Measurements from ENCODE around the gene PLK5. TPM values are rescaled to one million over a fixed set of nuclear protein-coding genes. Genes with fewer than 3 reads are reported as not detected.

Gene PLK5
- total RNA-seq, 2 experiments from 2014 or later: not detected

- POLR2A ChIA-PET: no interaction called here
- H3K9me3 Mint-ChIP-seq: no peaks in the 10 kb centered on the region
Observed at GRCh38 chr19:1488282-1488601, 35.6 kb upstream of the PLK5 start.

GRCh38 chr19:1489463-1490310, 34.2 kb upstream of the PLK5 start:
- ATAC-seq: no peak
- Mint-ChIP-seq H3K27ac (no peak overlapping the region), H3K9me3 (no peaks in the 10 kb centered on the region), H3K27me3 (peaks cover 5% of the 10 kb centered on the region), H3K4me1 (ENCODE audit: low read depth) (peaks cover 9% of the 10 kb centered on the region), H3K36me3 (ENCODE audit: low read depth) (no peaks in the 10 kb centered on the region), H3K4me3 (peak overlapping the region; percentile 61)
- ChIA-PET CTCF (no interaction called here), POLR2A (interaction anchor here (1.0 kb wide), 1 partner anchor 8 kb away, joined by 3 read pairs; no protein-coding TSS in a partner anchor)
- intact Hi-C loops (cut with micrococcal nuclease): no loop called here
- TF ChIP-seq CTCF (IDR thresholded peaks at IDR 0.05): no peak
- peak; percentile 44 for DNase-seq

More at GRCh38 chr19:1488282-1488601, 35.6 kb upstream of the PLK5 start:
- ATAC-seq: no peak
- H3K27me3 Mint-ChIP-seq: peaks cover 5% of the 10 kb centered on the region
- DNase-seq: no peak
- no peaks in the 10 kb centered on the region for H3K36me3 Mint-ChIP-seq (ENCODE audit: low read depth)
- H3K27ac Mint-ChIP-seq: no peak overlapping the region
- H3K4me1 Mint-ChIP-seq (ENCODE audit: low read depth): peaks cover 9% of the 10 kb centered on the region
- intact Hi-C loops (cut with micrococcal nuclease): no loop called here
- CTCF ChIA-PET: no interaction called here
- H3K4me3 Mint-ChIP-seq: no peak overlapping the region
- no peak for TF ChIP-seq CTCF (IDR thresholded peaks at IDR 0.05)

- peak; percentile 90 for ATAC-seq
- Mint-ChIP-seq H3K4me3 (peak within 1 kb of the TSS; percentile 86), H3K36me3 (ENCODE audit: low read depth) (no peaks in the 10 kb centered on the region), H3K9me3 (no peaks in the 10 kb centered on the region), H3K27me3 (peaks cover 5% of the 10 kb centered on the region), H3K27ac (peak within 1 kb of the TSS; percentile 81), H3K4me1 (ENCODE audit: low read depth) (peaks cover 9% of the 10 kb centered on the region)
- ChIA-PET CTCF (interaction anchor here (0.7 to 1.3 kb wide), 3 partner anchors 19 to 1345 kb away, joined by 3 read pairs; no protein-coding TSS in a partner anchor), POLR2A (interaction anchor here (0.6 to 1.0 kb wide), 3 partner anchors 9 to 119 kb away, joined by 3 read pairs; no protein-coding TSS in a partner anchor)
- TF ChIP-seq CTCF (IDR thresholded peaks at IDR 0.05): no peak
- peak; percentile 99 for DNase-seq
- intact Hi-C loops (cut with micrococcal nuclease): no loop called here
Observed at GRCh38 chr19:1490311-1491113, 33.4 kb upstream of the PLK5 start, which contains the start of gene PCSK4. PCSK4 (minus strand) TSS chr19:1490350; CDS start chr19:1490346, 4 bp downstream.

- ChIA-PET CTCF (interaction anchor here (0.7 to 1.3 kb wide), 3 partner anchors 18 to 1345 kb away, joined by 3 read pairs; no protein-coding TSS in a partner anchor), POLR2A (interaction anchor here (1.0 kb wide), 2 partner anchors 46 to 51 kb away, joined by 3 read pairs; no protein-coding TSS in a partner anchor)
- ATAC-seq (no peak), DNase-seq (no peak)
- TF ChIP-seq CTCF (IDR thresholded peaks at IDR 0.05): no peak
- intact Hi-C loops (cut with micrococcal nuclease): no loop called here
- no peaks in the 10 kb centered on the region for H3K9me3 Mint-ChIP-seq
- peaks cover 5% of the 10 kb centered on the region for H3K27me3 Mint-ChIP-seq
- peaks cover 9% of the 10 kb centered on the region for H3K4me1 Mint-ChIP-seq (ENCODE audit: low read depth)
- no peaks in the 10 kb centered on the region for H3K36me3 Mint-ChIP-seq (ENCODE audit: low read depth)
- peak within 1 kb of the TSS; percentile 81 for H3K27ac Mint-ChIP-seq
- H3K4me3 Mint-ChIP-seq: peak within 1 kb of the TSS; percentile 86
Observed at GRCh38 chr19:1491114-1491848, 32.6 kb upstream of the PLK5 start, which contains the start of gene REEP6. REEP6 (plus strand) TSS chr19:1491181; CDS start chr19:1491270, 89 bp downstream.

Measured in activated CD8-positive, alpha-beta T cell treated with anti-CD3 and anti-CD28 coated beads for 36 hours (primary cell).